ENCODE data around the gene SLC25A51. TPM values are rescaled to one million over a fixed set of nuclear protein-coding genes. Genes with fewer than 3 reads are reported as not detected.

SLC25A51 gene
- total RNA-seq, 1 donor from 2014 or later = 52.5 TPM

- Mint-ChIP-seq H3K27ac (ENCODE audit: unreplicated experiment) (no peak overlapping the region), H3K4me3 (ENCODE audit: unreplicated experiment) (no peak overlapping the region), H3K27me3 (ENCODE audit: low read depth) (no peaks in the 10 kb centered on the region), H3K4me1 (ENCODE audit: low read depth) (peaks cover 6% of the 10 kb centered on the region), H3K36me3 (ENCODE audit: low read depth) (peaks cover 4% of the 10 kb centered on the region), H3K9me3 (ENCODE audit: low read depth) (no peaks in the 10 kb centered on the region)
- DNase-seq (ENCODE audit: low spot score) = peak; percentile 52
- TF ChIP-seq CTCF (IDR thresholded peaks at IDR 0.05) = no peak
Measured at GRCh38 chr9:37922363-37923117, 18.6 kb upstream of the SLC25A51 start.

- Mint-ChIP-seq H3K4me3 (ENCODE audit: unreplicated experiment) (no peak overlapping the region), H3K27ac (ENCODE audit: unreplicated experiment) (no peak overlapping the region), H3K4me1 (ENCODE audit: low read depth) (peaks cover 6% of the 10 kb centered on the region), H3K27me3 (ENCODE audit: low read depth) (no peaks in the 10 kb centered on the region), H3K36me3 (ENCODE audit: low read depth) (peaks cover 7% of the 10 kb centered on the region), H3K9me3 (ENCODE audit: low read depth) (no peaks in the 10 kb centered on the region)
- DNase-seq (ENCODE audit: low spot score) = peak; percentile 55
- no peak for TF ChIP-seq CTCF (IDR thresholded peaks at IDR 0.05)
Measured at GRCh38 chr9:37921546-37922300, 17.8 kb upstream of the SLC25A51 start.

DNA sequence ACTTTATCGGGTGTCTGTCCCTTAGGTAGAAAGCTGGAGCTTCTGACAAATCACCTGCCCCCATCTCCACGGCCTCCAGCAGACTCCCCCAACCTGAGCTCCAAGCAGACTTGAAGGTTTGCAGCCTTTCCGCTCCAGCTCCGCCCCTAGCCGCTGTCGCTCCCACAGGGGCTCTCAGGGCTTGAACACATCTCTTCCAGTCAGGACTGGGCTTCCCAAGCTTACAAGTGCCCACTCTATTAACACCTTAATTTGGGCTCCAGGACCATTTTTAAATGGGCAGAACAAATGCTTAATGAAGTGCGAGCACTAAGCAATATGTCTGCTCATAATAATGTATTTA lies 17.2 kb upstream of the SLC25A51 start:
- Mint-ChIP-seq H3K4me1 (ENCODE audit: low read depth) (peaks cover 2% of the 10 kb centered on the region), H3K27ac (ENCODE audit: unreplicated experiment) (no peak overlapping the region), H3K4me3 (ENCODE audit: unreplicated experiment) (no peak overlapping the region), H3K9me3 (ENCODE audit: low read depth) (no peaks in the 10 kb centered on the region), H3K27me3 (ENCODE audit: low read depth) (no peaks in the 10 kb centered on the region), H3K36me3 (ENCODE audit: low read depth) (peaks cover 8% of the 10 kb centered on the region)
- no peak for TF ChIP-seq CTCF (IDR thresholded peaks at IDR 0.05)
- DNase-seq (ENCODE audit: low spot score) = no peak

- H3K4me1 Mint-ChIP-seq (ENCODE audit: low read depth) = no peaks in the 10 kb centered on the region
- peaks cover 8% of the 10 kb centered on the region for H3K36me3 Mint-ChIP-seq (ENCODE audit: low read depth)
- no peak overlapping the region for H3K27ac Mint-ChIP-seq (ENCODE audit: unreplicated experiment)
- no peaks in the 10 kb centered on the region for H3K27me3 Mint-ChIP-seq (ENCODE audit: low read depth)
- no peak overlapping the region for H3K4me3 Mint-ChIP-seq (ENCODE audit: unreplicated experiment)
- TF ChIP-seq CTCF (IDR thresholded peaks at IDR 0.05) = no peak
- no peaks in the 10 kb centered on the region for H3K9me3 Mint-ChIP-seq (ENCODE audit: low read depth)
- DNase-seq (ENCODE audit: low spot score) = no peak
Measured at GRCh38 chr9:37920471-37921167, 16.7 kb upstream of the SLC25A51 start.

- peaks cover 8% of the 10 kb centered on the region for H3K36me3 Mint-ChIP-seq (ENCODE audit: low read depth)
- no peaks in the 10 kb centered on the region for H3K27me3 Mint-ChIP-seq (ENCODE audit: low read depth)
- no peaks in the 10 kb centered on the region for H3K4me1 Mint-ChIP-seq (ENCODE audit: low read depth)
- no peak for DNase-seq (ENCODE audit: low spot score)
- H3K4me3 Mint-ChIP-seq (ENCODE audit: unreplicated experiment) = no peak overlapping the region
- no peak overlapping the region for H3K27ac Mint-ChIP-seq (ENCODE audit: unreplicated experiment)
- no peak for TF ChIP-seq CTCF (IDR thresholded peaks at IDR 0.05)
- H3K9me3 Mint-ChIP-seq (ENCODE audit: low read depth) = no peaks in the 10 kb centered on the region
Measured at GRCh38 chr9:37919956-37920335, 16.0 kb upstream of the SLC25A51 start.
